ENCODE data around the gene LRRC27. TPM values are rescaled to one million over a fixed set of nuclear protein-coding genes. Genes with fewer than 3 reads are reported as not detected.

The LRRC27 gene
- total RNA-seq, 1 donor from 2014 or later: 13.8 TPM

- DNase-seq: no peak
- Mint-ChIP-seq H3K36me3 (ENCODE audit: unreplicated experiment) (peaks cover 4% of the 10 kb centered on the region), H3K4me3 (ENCODE audit: unreplicated experiment) (peak overlapping the region; percentile 84), H3K4me1 (ENCODE audit: low read depth, unreplicated experiment) (peaks cover 42% of the 10 kb centered on the region), H3K27me3 (ENCODE audit: unreplicated experiment) (peaks cover 24% of the 10 kb centered on the region), H3K9me3 (ENCODE audit: unreplicated experiment) (peaks cover 27% of the 10 kb centered on the region), H3K27ac (ENCODE audit: unreplicated experiment) (peak overlapping the region; percentile 100)
- TF ChIP-seq CTCF (IDR thresholded peaks at IDR 0.05; ENCODE audit: partially characterized antibody, unreplicated experiment): no peak
These were observed 91.2 kb downstream of the LRRC27 start for GRCh38 chr10:132422903-132423825.

DNA sequence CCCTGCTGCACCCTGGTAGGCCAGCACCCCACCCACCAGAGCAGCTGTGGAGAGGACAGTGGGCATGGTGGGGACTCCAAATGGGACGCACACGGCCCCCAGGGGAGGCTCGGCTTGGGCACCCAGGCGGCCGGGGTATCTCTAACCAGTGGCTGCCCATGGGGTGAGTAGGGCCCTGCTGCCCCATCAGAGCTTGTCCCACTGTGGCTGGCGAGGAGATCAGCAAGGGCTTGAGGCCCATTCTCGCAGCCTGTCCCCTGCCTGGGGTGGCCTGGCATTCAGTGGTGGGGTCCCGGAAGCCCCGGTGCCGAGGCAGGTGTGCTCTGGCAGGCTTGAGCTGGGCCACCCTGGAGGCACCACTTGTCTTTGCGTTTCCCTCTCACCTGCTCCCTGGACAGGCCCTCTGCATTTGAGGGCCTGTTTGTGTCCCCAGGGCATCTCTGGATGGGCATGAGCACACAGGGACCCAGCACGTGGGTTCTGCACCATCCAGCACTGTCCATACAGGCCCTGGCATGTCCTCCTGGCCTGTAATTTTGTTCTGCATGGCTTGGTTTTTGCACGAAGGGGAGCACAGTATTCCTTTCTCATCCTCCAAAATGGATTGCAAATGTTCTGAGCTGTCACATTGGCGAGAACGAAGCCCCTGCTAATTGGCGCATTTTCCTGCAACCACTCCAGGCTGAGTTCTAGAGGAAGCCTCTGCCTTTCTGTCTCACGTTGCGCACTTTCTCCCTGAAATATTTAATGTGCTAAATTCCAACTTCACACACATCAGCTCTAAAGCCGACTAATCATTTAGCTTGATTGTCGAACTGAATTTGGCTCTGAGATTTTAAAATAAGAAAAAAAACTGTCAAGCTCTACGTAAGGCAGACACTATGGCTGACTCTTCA, 92.2 kb downstream of the LRRC27 start:
- Mint-ChIP-seq H3K4me1 (ENCODE audit: low read depth, unreplicated experiment) (peaks cover 36% of the 10 kb centered on the region), H3K36me3 (ENCODE audit: unreplicated experiment) (peaks cover 4% of the 10 kb centered on the region), H3K9me3 (ENCODE audit: unreplicated experiment) (peaks cover 29% of the 10 kb centered on the region), H3K27me3 (ENCODE audit: unreplicated experiment) (peaks cover 24% of the 10 kb centered on the region), H3K4me3 (ENCODE audit: unreplicated experiment) (peak overlapping the region; percentile 20), H3K27ac (ENCODE audit: unreplicated experiment) (peak overlapping the region; percentile 100)
- DNase-seq: no peak
- no peak for TF ChIP-seq CTCF (IDR thresholded peaks at IDR 0.05; ENCODE audit: partially characterized antibody, unreplicated experiment)

DNA sequence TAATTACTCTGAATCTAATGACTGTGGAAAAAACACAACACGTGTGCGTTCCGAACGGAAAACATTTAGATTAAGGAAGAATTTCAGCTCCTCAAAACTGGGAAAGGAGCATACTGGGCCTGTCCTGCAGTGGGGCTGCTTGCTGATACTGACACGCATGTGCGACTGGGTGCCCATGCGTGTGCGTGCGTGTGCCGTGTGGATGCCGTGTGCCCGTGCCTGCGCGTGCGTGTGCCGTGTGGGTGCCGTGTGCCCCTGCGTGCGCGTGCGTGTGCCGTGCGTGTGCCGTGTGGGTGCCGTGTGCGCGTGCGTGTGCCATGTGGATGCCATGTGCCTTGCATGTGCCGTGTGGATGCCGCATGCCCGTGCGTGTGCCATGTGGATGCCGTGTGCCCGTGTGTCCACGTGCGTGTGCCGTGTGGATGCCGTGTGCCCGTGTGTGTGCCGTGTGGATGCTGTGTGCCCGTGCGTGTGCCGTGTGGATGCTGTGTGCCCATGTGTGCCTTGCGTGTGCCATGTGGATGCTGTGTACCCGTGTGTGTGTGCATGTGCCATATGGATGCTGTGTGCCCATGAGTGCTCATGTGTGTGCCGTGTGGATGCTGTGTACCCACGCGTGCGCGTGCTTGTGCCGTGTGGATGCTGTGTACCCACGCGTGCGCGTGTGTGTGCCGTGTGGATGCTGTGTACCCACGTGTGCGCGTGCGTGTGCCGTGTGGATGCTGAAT, 93.2 kb downstream of the LRRC27 start:
- H3K36me3 Mint-ChIP-seq (ENCODE audit: unreplicated experiment): peaks cover 8% of the 10 kb centered on the region
- DNase-seq: no peak
- peaks cover 29% of the 10 kb centered on the region for H3K27me3 Mint-ChIP-seq (ENCODE audit: unreplicated experiment)
- H3K4me1 Mint-ChIP-seq (ENCODE audit: low read depth, unreplicated experiment): peaks cover 37% of the 10 kb centered on the region
- TF ChIP-seq CTCF (IDR thresholded peaks at IDR 0.05; ENCODE audit: partially characterized antibody, unreplicated experiment): no peak
- peaks cover 30% of the 10 kb centered on the region for H3K9me3 Mint-ChIP-seq (ENCODE audit: unreplicated experiment)
- H3K27ac Mint-ChIP-seq (ENCODE audit: unreplicated experiment): peak overlapping the region; percentile 89
- peak overlapping the region; percentile 53 for H3K4me3 Mint-ChIP-seq (ENCODE audit: unreplicated experiment)

DNA sequence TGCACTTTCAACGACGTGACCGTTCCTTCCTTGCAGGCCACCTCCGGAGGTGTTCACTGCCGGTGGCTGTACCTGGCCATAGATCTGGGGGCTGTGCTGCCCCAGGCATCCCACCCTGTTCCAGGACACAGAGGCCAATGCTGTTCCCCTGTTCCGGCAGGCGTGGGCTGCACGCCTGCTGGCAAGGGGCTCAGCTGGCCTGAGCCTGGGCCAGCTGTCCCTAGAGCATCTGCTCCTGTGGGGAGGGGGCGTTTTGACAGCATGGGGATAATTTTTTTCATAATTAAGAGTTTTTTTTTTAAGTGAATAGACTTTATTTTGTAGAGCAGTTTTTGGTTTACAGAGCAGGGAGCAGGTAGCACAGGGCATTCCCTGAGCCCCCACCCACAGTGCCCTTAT, 93.8 kb downstream of the LRRC27 start:
- peaks cover 39% of the 10 kb centered on the region for H3K4me1 Mint-ChIP-seq (ENCODE audit: low read depth, unreplicated experiment)
- TF ChIP-seq CTCF (IDR thresholded peaks at IDR 0.05; ENCODE audit: partially characterized antibody, unreplicated experiment): no peak
- DNase-seq: no peak
- H3K27me3 Mint-ChIP-seq (ENCODE audit: unreplicated experiment): peaks cover 32% of the 10 kb centered on the region
- H3K9me3 Mint-ChIP-seq (ENCODE audit: unreplicated experiment): peaks cover 32% of the 10 kb centered on the region
- H3K27ac Mint-ChIP-seq (ENCODE audit: unreplicated experiment): peak overlapping the region; percentile 89
- H3K4me3 Mint-ChIP-seq (ENCODE audit: unreplicated experiment): peak overlapping the region; percentile 53
- H3K36me3 Mint-ChIP-seq (ENCODE audit: unreplicated experiment): peaks cover 11% of the 10 kb centered on the region
